ENCODE results near the gene PLCL2. TPM values are rescaled to one million over a fixed set of nuclear protein-coding genes. Genes with fewer than 3 reads are reported as not detected.
A peak's percentile ranks its signal among the peaks of the same experiment; 100 is the strongest.
"Not testable (repeated sequence)": the region's sequence is repeated elsewhere in the genome, so short reads cannot be mapped to it uniquely, and the experiment has no call there.

The PLCL2 gene
- total RNA-seq, 1 experiment from 2014 or later, result 0.07 TPM

DNA sequence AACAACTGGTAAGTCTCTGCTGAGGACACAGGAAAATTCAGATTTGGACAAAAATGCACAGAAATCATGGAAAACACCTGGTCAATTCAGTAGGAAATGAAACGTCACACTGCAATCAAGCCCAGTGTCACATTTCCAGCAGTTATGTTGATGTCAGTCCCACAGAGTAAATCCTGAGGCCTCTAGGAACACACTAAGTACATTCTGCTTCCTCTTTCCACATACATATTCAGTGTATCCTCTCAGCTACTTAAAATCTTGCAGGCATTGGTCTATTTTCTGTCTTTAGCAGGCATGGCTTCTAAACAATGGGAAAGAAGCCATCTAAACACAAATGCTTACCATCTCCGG lies 207.8 kb downstream of the PLCL2 start:
- Histone ChIP-seq H3K27me3 (replicated peaks; ENCODE audit: control insufficient read depth, insufficient read depth, low read length) (no peaks in the 10 kb centered on the region), H3K9me3 (no peaks in the 10 kb centered on the region), H3K4me1 (no peaks in the 10 kb centered on the region), H3K36me3 (ENCODE audit: control insufficient read depth, insufficient read depth, low read length) (no peaks in the 10 kb centered on the region), H3K4me3 (ENCODE audit: low read depth, low read length) (no peak overlapping the region)
- BruUV-seq (replicated peaks), result no TSS peak
- H3K36me3 Mint-ChIP-seq (ENCODE audit: insufficient read depth, unreplicated experiment), result no peaks in the 10 kb centered on the region
- DNase-seq, result no peak
- CTCF ChIA-PET, result no interaction called here
- peaks cover 5% of the 10 kb centered on the region for H3K27me3 Mint-ChIP-seq (ENCODE audit: insufficient read depth, unreplicated experiment)
- TF ChIP-seq, protein P1, sequence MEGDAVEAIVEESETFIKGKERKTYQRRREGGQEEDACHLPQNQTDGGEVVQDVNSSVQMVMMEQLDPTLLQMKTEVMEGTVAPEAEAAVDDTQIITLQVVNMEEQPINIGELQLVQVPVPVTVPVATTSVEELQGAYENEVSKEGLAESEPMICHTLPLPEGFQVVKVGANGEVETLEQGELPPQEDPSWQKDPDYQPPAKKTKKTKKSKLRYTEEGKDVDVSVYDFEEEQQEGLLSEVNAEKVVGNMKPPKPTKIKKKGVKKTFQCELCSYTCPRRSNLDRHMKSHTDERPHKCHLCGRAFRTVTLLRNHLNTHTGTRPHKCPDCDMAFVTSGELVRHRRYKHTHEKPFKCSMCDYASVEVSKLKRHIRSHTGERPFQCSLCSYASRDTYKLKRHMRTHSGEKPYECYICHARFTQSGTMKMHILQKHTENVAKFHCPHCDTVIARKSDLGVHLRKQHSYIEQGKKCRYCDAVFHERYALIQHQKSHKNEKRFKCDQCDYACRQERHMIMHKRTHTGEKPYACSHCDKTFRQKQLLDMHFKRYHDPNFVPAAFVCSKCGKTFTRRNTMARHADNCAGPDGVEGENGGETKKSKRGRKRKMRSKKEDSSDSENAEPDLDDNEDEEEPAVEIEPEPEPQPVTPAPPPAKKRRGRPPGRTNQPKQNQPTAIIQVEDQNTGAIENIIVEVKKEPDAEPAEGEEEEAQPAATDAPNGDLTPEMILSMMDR (IDR thresholded peaks at IDR 0.05; ENCODE audit: insufficient read depth in 1 of 2, low read depth in 1 of 2, low read length in 1 of 2, severe bottlenecking in 1 of 2, unreplicated experiment in 1 of 2), result no peak
- H3K27ac Mint-ChIP-seq (ENCODE audit: unreplicated experiment), result no peak overlapping the region
- POLR2A ChIA-PET, result no interaction called here
- H3K4me3 Mint-ChIP-seq (ENCODE audit: unreplicated experiment), result no peak overlapping the region
- intact Hi-C loops (cut with micrococcal nuclease; ENCODE audit: unreplicated experiment), result no loop called here
- no peaks in the 10 kb centered on the region for H3K9me3 Mint-ChIP-seq (ENCODE audit: unreplicated experiment)
- peaks cover 7% of the 10 kb centered on the region for H3K4me1 Mint-ChIP-seq (ENCODE audit: low read depth, unreplicated experiment)

DNA sequence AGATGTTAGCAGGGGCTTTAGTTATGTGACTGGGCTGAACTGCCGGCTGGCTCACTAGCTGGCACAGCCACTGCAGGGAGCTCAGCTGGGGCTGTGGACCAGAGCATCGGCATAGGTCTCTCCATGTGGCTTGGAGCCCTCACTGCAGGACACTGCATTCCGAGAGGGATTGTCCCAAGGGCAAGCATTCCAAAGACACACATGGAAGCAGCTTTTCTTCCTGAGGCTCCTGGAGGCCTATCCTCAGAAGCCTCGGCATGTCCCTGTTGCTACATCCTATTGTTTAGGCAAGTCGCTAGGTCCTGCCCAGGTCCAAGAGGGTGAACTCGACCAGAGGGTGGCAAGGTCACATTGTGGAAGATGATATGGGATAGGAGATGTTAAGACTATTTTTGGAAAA lies 209.8 kb downstream of the PLCL2 start:
- Mint-ChIP-seq H3K4me3 (ENCODE audit: unreplicated experiment) (no peak overlapping the region), H3K27ac (ENCODE audit: unreplicated experiment) (no peak overlapping the region), H3K36me3 (ENCODE audit: insufficient read depth, unreplicated experiment) (no peaks in the 10 kb centered on the region), H3K9me3 (ENCODE audit: unreplicated experiment) (no peaks in the 10 kb centered on the region), H3K4me1 (ENCODE audit: low read depth, unreplicated experiment) (peaks cover 7% of the 10 kb centered on the region), H3K27me3 (ENCODE audit: insufficient read depth, unreplicated experiment) (no peaks in the 10 kb centered on the region)
- H3K4me3 ChIP-seq (ENCODE audit: low read depth, low read length), result no peak overlapping the region
- CTCF ChIA-PET, result no interaction called here
- TF ChIP-seq, protein P1 (IDR thresholded peaks at IDR 0.05; ENCODE audit: insufficient read depth in 1 of 2, low read depth in 1 of 2, low read length in 1 of 2, severe bottlenecking in 1 of 2, unreplicated experiment in 1 of 2), result no peak
- POLR2A ChIA-PET, result no interaction called here
- no TSS peak for BruUV-seq (replicated peaks)
- no peaks in the 10 kb centered on the region for H3K4me1 ChIP-seq
- H3K36me3 ChIP-seq (ENCODE audit: control insufficient read depth, insufficient read depth, low read length), result no peaks in the 10 kb centered on the region
- intact Hi-C loops (cut with micrococcal nuclease; ENCODE audit: unreplicated experiment), result no loop called here
- peak in 1 of 2 experiments; percentile 35 for DNase-seq
- H3K9me3 ChIP-seq, result no peaks in the 10 kb centered on the region
- no peaks in the 10 kb centered on the region for H3K27me3 ChIP-seq (replicated peaks; ENCODE audit: control insufficient read depth, insufficient read depth, low read length)

DNA sequence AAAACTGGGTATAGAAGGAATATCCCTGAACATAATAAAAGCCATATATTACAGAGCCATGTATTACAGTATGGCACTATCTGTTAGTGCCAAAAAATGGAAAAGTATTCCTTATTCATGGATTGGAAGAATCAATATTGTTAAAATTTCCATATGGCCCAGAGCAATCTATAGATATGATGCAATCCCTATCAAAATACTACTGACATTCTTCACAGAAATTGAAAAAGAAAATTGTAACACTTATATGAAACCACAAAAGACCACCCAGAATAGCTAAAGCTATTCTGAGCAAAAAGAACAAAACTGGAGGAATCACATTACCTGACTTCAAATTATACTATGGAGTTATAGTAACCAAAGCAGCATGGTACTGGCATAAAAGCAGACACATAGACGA lies 218.8 kb downstream of the PLCL2 start:
- ChIA-PET CTCF (no interaction called here), POLR2A (no interaction called here)
- no peaks in the 10 kb centered on the region for H3K36me3 ChIP-seq (ENCODE audit: control insufficient read depth, insufficient read depth, low read length)
- no peak for DNase-seq
- Mint-ChIP-seq H3K4me3 (ENCODE audit: unreplicated experiment) (no peak overlapping the region), H3K4me1 (ENCODE audit: low read depth, unreplicated experiment) (no peaks in the 10 kb centered on the region), H3K36me3 (ENCODE audit: insufficient read depth, unreplicated experiment) (no peaks in the 10 kb centered on the region), H3K27me3 (ENCODE audit: insufficient read depth, unreplicated experiment) (peaks cover 9% of the 10 kb centered on the region), H3K9me3 (ENCODE audit: unreplicated experiment) (no peaks in the 10 kb centered on the region), H3K27ac (ENCODE audit: unreplicated experiment) (no peak overlapping the region)
- H3K9me3 ChIP-seq, result no peaks in the 10 kb centered on the region
- intact Hi-C loops (cut with micrococcal nuclease; ENCODE audit: unreplicated experiment), result no loop called here
- TF ChIP-seq, protein P1 (IDR thresholded peaks at IDR 0.05; ENCODE audit: insufficient read depth in 1 of 2, low read depth in 1 of 2, low read length in 1 of 2, severe bottlenecking in 1 of 2, unreplicated experiment in 1 of 2), result no peak
- H3K4me1 ChIP-seq, result no peaks in the 10 kb centered on the region
- H3K4me3 ChIP-seq (ENCODE audit: low read depth, low read length), result no peak overlapping the region
- BruUV-seq (replicated peaks), result no TSS peak
- no peaks in the 10 kb centered on the region for H3K27me3 ChIP-seq (replicated peaks; ENCODE audit: control insufficient read depth, insufficient read depth, low read length)

DNA sequence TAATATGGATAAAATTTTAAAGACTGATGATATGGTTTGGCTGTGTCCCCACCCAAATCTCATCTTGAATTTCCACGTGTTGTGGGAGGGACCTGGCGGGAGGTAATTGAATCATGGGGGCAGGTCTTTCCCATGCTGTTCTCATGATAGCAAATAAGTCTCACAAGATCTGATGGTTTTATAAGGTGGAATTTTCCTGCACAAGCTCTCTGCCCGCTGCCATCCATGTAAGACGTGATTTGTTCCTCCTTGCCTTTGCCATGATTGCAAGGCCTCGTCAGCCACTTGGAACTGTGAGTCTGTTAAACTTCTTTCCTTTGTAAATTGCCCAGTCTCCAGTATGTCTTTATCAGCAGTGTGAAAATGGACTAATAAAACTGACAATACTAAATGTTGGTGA lies 222.0 kb downstream of the PLCL2 start:
- H3K36me3 ChIP-seq (ENCODE audit: control insufficient read depth, insufficient read depth, low read length); H3K27me3 ChIP-seq (replicated peaks; ENCODE audit: control insufficient read depth, insufficient read depth, low read length); intact Hi-C loops (cut with micrococcal nuclease; ENCODE audit: unreplicated experiment); H3K9me3 ChIP-seq; H3K4me1 Mint-ChIP-seq (ENCODE audit: low read depth, unreplicated experiment); POLR2A ChIA-PET; H3K4me3 Mint-ChIP-seq (ENCODE audit: unreplicated experiment); H3K4me1 ChIP-seq; DNase-seq; H3K27ac Mint-ChIP-seq (ENCODE audit: unreplicated experiment); H3K9me3 Mint-ChIP-seq (ENCODE audit: unreplicated experiment); BruUV-seq (replicated peaks); H3K4me3 ChIP-seq (ENCODE audit: low read depth, low read length); H3K36me3 Mint-ChIP-seq (ENCODE audit: insufficient read depth, unreplicated experiment): not testable (repeated sequence)
- CTCF ChIA-PET, result interaction anchor here (0.6 kb wide), 1 partner anchor 1644 kb away, joined by 3 read pairs; no protein-coding TSS in a partner anchor
- peaks cover 12% of the 10 kb centered on the region for H3K27me3 Mint-ChIP-seq (ENCODE audit: insufficient read depth, unreplicated experiment)
